HG03066 (cell line): Measurements from ENCODE around the gene UBAP2L.
"Not testable (repeated sequence)": the region's sequence is repeated elsewhere in the genome, so short reads cannot be mapped to it uniquely, and the experiment has no call there.

Experiments used
- ATAC-seq: cut with Tn5 transposase; IDR thresholded peaks from one replicate; pipeline ENCODE4 v1.9.1; 2021; ENCODE audit warnings: low read depth; ENCODE audit not compliant: unreplicated experiment

The UBAP2L gene

DNA sequence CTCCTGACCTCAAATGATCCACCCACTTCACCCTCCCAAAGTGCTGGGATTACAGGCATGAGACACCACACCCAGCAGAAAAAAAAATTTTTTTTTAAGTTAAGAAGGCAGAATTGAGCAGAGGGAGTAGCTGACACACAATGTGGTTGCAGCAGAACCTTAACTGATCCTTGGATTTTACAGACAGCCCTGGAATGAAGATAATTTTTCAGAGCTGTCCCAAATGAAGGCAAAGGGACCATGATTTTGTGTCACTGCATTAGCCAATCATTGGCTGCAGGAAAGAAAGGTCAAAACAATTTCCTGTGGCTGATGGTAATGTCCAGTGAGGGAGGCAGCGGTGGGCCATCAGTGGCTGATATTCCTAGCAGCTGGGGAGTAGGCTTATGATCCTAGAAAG lies 80.8 kb downstream of the UBAP2L start:
- ATAC-seq = no peak

DNA sequence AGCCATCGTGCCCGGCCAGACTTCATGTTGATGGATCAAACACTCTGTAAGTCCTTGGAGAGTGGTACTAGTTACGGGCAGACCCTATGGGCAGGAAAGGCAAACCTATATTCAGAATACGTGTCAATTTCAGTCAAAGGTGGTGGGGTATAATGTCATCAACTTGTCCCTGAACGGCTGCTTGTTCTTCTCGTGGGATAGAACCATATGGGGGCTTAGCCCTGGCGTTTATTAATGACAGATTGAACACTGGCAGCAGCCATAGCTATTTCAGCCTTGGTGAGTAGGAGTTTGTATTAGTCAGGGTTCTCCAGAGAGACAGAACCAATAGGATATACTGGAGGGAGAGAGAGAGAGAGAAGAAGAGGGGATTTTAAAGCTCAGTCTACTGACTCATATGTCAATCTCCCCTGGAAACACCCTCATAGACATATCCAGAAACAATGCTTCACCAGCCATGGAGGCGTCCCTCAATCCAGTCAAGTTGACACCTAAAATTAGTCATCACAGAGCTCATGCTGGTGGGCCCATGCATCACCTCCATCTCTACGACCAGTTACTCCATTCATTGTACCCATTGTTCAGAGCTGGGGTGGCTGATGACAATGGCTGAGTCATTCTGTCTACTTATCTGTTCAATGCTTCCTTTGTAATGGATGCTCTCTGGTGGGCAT lies 84.0 kb downstream of the UBAP2L start:
- no peak for ATAC-seq

DNA sequence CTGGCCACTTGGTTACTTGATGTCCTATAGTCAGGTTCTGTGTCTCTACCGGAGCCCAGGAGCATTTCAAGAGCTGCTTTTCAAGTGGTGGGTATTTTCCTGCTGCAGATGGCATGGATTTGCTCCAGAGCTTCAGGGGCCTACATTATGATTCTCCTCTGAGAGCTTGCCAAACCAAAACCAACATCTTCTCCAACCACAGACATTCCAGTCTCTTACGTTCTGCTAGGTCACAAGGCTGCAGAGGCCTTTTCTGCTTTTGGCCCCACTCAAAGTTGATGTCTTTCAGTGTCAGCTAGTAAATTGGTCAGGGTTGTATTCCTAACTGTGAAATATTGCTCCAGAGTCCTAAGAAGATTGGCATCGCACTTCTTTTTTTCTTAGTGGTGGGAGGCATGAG lies 85.4 kb downstream of the UBAP2L start:
- ATAC-seq = no peak

DNA sequence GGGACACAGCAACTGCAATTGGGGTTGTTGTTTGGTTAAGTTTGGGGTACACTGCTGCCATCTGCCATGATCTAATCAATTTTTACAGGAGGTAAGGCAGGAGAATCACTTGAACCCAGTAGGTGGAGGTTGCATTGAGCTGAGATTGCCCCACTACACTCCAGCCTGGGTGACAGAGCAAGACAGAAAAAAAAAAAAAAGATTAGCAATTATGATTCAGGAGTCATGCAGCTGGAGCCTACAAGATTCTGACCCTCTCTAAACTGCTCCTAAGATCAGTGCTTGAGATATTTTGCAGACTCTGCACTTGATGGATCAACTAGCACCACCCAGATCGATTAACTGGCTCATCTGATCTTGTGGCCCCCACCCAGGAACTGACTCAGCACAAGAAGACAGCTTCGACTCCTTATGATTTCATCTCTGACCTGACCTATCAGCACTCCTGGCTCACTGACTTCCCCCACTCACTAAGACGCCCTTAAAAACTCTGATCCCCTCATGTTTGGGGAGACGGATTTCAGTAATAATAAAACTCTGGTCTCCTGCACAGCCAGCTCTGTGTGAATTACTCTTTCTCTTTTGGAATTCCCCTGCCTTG lies 87.0 kb downstream of the UBAP2L start:
- ATAC-seq = not testable (repeated sequence)

DNA sequence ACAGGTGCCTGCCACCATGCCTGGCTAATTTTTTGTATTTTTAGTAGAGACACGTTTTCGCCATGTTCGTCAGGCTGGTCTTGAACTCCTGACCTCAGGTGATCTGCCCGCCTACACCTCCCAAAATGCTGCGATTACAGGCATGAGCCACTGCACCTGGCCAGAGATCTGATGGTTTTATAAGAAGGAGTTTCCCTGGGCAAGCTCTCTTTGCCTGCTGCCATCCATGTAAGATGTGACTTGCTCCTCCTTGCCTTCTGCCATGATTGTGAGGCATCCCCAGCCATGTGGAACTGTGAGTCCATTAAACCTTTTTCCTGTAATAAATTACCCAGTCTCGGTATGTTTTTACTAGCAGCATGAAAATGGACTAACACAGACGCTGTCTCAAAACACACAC lies 88.4 kb downstream of the UBAP2L start:
- not testable (repeated sequence) for ATAC-seq

DNA sequence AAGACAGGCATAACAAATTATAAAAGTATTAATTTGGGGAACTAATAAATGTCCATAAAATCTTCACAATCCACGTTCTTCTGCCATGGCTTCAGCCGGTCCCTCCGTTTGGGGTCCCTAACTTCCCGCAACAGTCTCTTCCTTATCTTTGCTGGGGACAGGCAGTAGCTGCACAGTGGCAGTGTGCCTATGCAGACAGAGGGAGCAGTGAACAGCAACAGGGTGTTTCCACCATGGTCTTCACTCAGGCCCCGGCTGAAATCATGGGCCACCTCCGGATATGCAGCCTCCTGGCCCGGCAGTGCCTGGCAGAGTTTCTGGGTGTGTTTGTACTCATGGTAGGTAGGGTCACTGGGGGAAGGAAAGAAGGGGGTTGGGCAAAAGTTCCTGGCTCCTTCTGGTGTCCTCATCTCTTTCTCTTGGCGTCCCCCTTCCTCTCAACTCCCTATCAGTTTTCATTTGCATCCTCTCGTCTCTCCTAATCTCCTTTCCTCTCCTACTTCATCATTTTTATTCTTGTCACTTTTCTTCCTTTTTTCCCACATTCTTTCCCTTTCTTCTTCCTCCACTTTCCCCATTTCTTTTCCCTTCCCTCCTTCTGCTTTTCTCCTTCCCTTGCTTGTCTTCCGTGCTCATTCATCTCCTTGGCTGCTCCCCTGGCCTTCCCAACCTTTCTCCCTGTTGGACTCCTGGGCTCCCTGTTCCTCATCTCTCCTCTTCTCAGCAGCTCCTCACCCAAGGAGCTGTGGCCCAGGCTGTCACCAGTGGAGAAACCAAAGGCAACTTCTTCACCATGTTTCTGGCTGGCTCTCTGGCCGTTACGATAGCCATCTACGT lies 91.7 kb downstream of the UBAP2L start:
- not testable (repeated sequence) for ATAC-seq

DNA sequence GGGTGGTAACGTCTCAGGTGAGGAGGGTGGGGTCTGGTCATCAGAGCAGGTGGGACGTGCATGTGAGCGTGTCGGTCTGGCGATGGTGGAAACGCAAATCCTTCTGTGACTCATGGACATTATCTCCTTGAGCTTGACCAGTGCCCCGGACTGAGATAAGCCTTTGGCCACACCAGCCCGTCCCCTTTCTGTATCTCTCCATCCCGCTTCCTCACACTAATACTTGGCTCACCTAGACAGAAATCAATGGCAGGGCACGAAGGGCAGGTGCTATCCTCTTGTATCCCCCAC lies 92.3 kb downstream of the UBAP2L start:
- no peak for ATAC-seq

DNA sequence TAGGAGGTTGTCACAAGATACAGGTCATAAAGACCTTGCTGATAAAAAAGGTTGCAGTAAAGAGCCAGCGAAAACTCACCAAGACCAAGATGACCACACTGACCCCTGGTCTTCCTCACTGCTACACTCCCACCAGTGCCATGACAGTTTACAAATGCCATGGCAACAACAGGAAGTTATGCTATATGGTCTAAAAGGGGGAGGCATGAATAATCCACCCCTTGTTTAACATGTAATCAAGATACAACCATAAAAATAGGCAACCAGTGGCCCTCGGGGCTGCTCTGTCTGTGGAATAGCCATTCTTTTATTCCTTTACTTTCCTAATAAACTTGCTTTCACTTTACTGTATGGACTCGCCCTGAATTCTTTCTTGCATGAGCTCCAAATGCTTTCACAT lies 93.5 kb downstream of the UBAP2L start:
- not testable (repeated sequence) for ATAC-seq

DNA sequence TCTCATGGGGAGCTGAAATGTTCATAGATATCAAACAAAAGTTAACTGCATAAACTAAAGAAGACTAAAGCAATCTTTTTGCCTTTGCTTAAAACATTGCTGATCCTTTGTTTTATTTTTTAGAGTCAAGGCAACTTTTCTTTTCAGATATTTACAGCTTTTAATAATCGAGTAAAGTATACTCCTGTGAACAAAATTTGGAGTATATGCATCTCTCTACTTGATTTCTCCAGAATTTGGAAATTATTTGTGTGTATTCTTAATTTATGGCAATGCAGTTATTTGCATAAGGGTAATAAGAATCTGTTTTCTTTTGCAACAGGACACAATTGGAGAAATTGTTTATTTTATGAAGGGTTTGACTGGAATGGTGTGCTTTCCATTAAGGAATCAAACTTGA lies 95.9 kb downstream of the UBAP2L start:
- no peak for ATAC-seq

DNA sequence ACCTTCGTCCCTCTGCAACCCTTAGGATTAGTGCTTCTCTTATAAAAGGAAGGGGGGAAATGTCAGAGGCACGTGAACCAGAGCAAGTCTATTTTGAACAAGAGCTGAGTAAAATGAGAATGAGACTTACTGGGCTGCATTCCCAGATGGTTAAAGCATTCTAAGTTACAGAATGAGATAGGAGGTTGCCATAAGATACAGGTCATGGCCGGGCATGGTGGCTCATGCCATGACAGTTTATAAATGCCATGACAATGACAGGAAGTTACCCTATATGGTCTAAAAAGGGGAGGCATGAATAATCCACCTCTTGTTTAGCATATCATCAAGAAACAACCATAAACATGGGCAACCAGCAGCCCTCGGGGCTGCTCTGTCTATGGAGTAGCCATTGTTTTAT lies 97.6 kb downstream of the UBAP2L start:
- no peak for ATAC-seq
